ENCODE measurements around the gene FRMD4A. TPM values are rescaled to one million over a fixed set of nuclear protein-coding genes. Genes with fewer than 3 reads are reported as not detected.

Gene FRMD4A
- total and polyA plus RNA-seq, 10 of the 15 experiments (the other 5 are each of a cell fraction or from before 2014, with no cell fraction given), result 17.8 to 75.2 (median 39.1) TPM

DNA sequence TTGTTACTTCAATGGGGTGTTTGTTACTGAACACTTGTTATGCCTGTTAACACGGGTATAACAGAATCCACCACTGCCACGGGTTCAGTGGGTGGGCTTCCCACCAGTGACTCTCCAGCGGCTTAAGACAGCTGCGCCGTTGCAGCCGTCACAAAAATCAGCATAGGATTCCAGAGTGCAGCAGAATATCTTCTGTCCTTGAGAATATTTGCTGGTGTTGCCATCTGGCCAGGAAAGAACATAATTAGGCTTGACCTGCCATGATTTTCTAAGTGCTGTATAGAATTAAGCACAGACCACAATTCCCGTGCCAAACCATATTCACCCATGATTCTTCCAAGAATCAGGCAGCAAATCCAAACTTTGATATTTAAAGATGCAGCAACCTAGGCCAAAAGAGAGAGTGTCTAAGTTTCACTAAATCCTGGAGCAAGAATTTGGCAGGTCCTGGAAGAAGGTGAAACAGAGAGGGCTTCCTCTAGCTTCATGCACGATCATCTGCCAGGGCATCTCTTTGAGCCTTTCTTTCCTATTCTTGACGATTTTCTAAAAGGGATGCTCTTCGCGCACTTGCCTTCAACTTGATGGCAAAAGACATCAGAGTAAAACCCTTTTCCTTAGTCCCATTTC, 95.0 kb downstream of the FRMD4A start (continued):
- TF ChIP-seq, protein P1, sequence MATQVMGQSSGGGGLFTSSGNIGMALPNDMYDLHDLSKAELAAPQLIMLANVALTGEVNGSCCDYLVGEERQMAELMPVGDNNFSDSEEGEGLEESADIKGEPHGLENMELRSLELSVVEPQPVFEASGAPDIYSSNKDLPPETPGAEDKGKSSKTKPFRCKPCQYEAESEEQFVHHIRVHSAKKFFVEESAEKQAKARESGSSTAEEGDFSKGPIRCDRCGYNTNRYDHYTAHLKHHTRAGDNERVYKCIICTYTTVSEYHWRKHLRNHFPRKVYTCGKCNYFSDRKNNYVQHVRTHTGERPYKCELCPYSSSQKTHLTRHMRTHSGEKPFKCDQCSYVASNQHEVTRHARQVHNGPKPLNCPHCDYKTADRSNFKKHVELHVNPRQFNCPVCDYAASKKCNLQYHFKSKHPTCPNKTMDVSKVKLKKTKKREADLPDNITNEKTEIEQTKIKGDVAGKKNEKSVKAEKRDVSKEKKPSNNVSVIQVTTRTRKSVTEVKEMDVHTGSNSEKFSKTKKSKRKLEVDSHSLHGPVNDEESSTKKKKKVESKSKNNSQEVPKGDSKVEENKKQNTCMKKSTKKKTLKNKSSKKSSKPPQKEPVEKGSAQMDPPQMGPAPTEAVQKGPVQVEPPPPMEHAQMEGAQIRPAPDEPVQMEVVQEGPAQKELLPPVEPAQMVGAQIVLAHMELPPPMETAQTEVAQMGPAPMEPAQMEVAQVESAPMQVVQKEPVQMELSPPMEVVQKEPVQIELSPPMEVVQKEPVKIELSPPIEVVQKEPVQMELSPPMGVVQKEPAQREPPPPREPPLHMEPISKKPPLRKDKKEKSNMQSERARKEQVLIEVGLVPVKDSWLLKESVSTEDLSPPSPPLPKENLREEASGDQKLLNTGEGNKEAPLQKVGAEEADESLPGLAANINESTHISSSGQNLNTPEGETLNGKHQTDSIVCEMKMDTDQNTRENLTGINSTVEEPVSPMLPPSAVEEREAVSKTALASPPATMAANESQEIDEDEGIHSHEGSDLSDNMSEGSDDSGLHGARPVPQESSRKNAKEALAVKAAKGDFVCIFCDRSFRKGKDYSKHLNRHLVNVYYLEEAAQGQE (IDR thresholded peaks at IDR 0.05; ENCODE audit: low read depth, low read length), result no peak
- TF ChIP-seq ZNF217 (IDR thresholded peaks at IDR 0.05), result no peak
- no peak for TF ChIP-seq SMAD1 (IDR thresholded peaks at IDR 0.05; ENCODE audit: low read depth, partially characterized antibody)

DNA sequence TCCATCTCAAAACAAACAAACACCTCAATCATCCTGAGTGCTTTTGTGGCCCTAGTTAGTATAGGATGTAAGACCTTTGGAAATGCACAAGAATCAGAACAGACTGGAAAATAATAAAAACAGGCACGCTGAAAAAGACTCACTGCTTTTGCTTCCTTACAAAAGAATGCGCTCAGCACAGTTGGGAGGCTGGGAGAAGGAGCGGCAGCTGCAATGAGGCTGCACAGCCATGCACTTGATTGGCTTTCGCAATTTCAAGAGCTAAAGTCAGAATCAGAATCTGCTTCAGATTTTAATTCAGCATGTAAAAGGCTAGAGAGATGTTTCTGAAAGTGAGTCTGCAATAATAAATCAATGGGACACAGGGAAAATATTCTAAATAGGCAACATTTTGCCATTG, 97.2 kb downstream of the FRMD4A start:
- DNase-seq (ENCODE audit: low read depth, low spot score) (no peak), ATAC-seq (no peak), FAIRE-seq (no peak)
- Histone ChIP-seq H3K4me1 (ENCODE audit: control insufficient read depth, insufficient read depth, low read length) (no peaks in the 10 kb centered on the region), H2AFZ (ENCODE audit: control insufficient read depth, low read depth, low read length) (no peak overlapping the region), H3K4me2 (ENCODE audit: control insufficient read depth, insufficient read depth) (no peak overlapping the region), H3K9ac (ENCODE audit: control insufficient read depth, insufficient read depth, low read length) (no peak overlapping the region), H3K9me3 (replicated peaks; ENCODE audit: control insufficient read depth, insufficient read depth, low read length) (no peaks in the 10 kb centered on the region), H4K20me1 (ENCODE audit: control insufficient read depth, insufficient read depth) (no peaks in the 10 kb centered on the region), H3K36me3 (ENCODE audit: control insufficient read depth in 2 of 2, insufficient read depth in 2 of 2, low read length in 1 of 2) (no peaks in the 10 kb centered on the region), H3K4me3 (no peak overlapping the region), H3K79me2 (ENCODE audit: control insufficient read depth, insufficient read depth, low read length) (no peaks in the 10 kb centered on the region), H3K27me3 (replicated peaks in 1 of 2; ENCODE audit: control insufficient read depth in 2 of 2, insufficient read depth in 2 of 2, low read length in 1 of 2) (no peaks in the 10 kb centered on the region; a peak in 1 of 4 replicates), H3K27ac (ENCODE audit: control insufficient read depth, insufficient read depth) (no peak overlapping the region)
- no TSS peak for BruUV-seq (replicated peaks)
- POLR2A ChIA-PET, result no interaction called here
- SMC1A ChIA-PET (ENCODE audit: uncharacterized antibody, unreplicated experiment), result no interaction called here
- in situ Hi-C loops (cut with MboI) (no loop called here), intact Hi-C loops (cut with micrococcal nuclease; ENCODE audit: unreplicated experiment) (no loop called here)
- 55% methylated on average over 4 of the region's 4 CpGs for WGBS (ENCODE audit: insufficient coverage, insufficient replicate concordance, low lambda C conversion rate, missing lambda C conversion rate)
- CTCF ChIA-PET, result no interaction called here
- RAD21 ChIA-PET (ENCODE audit: unreplicated experiment), result no interaction called here
- no peak for TF ChIP-seq TARDBP (IDR thresholded peaks at IDR 0.05; ENCODE audit: borderline replicate concordance)
- TF ChIP-seq ZNF207 (IDR thresholded peaks at IDR 0.05; ENCODE audit: borderline replicate concordance), result no peak
- TF ChIP-seq, protein P2, sequence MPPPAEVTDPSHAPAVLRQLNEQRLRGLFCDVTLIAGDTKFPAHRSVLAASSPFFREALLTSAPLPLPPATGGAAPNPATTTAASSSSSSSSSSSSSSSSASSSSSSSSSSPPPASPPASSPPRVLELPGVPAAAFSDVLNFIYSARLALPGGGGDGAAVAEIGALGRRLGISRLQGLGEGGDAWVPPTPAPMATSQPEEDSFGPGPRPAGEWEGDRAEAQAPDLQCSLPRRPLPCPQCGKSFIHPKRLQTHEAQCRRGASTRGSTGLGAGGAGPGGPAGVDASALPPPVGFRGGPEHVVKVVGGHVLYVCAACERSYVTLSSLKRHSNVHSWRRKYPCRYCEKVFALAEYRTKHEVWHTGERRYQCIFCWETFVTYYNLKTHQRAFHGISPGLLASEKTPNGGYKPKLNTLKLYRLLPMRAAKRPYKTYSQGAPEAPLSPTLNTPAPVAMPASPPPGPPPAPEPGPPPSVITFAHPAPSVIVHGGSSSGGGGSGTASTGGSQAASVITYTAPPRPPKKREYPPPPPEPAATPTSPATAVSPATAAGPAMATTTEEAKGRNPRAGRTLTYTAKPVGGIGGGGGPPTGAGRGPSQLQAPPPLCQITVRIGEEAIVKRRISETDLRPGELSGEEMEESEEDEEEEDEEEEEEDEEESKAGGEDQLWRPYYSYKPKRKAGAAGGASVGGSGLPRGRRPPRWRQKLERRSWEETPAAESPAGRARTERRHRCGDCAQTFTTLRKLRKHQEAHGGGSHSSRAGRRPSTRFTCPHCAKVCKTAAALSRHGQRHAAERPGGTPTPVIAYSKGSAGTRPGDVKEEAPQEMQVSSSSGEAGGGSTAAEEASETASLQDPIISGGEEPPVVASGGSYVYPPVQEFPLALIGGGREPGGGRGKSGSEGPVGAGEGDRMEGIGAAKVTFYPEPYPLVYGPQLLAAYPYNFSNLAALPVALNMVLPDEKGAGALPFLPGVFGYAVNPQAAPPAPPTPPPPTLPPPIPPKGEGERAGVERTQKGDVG (CRISPR knock-in tag; IDR thresholded peaks at IDR 0.05), result no peak
- TF ChIP-seq SMAD1 (IDR thresholded peaks at IDR 0.05; ENCODE audit: low read depth, partially characterized antibody), result no peak
- no peak for TF ChIP-seq EP300 (IDR thresholded peaks at IDR 0.05; ENCODE audit: borderline replicate concordance in 1 of 2, control insufficient read depth in 1 of 2, low read depth in 2 of 2, low read length in 2 of 2)
- TF ChIP-seq, protein P3, sequence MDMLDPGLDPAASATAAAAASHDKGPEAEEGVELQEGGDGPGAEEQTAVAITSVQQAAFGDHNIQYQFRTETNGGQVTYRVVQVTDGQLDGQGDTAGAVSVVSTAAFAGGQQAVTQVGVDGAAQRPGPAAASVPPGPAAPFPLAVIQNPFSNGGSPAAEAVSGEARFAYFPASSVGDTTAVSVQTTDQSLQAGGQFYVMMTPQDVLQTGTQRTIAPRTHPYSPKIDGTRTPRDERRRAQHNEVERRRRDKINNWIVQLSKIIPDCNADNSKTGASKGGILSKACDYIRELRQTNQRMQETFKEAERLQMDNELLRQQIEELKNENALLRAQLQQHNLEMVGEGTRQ (IDR thresholded peaks at IDR 0.05; ENCODE audit: borderline replicate concordance, low read depth, low read length), result no peak
- TF ChIP-seq, protein P4, sequence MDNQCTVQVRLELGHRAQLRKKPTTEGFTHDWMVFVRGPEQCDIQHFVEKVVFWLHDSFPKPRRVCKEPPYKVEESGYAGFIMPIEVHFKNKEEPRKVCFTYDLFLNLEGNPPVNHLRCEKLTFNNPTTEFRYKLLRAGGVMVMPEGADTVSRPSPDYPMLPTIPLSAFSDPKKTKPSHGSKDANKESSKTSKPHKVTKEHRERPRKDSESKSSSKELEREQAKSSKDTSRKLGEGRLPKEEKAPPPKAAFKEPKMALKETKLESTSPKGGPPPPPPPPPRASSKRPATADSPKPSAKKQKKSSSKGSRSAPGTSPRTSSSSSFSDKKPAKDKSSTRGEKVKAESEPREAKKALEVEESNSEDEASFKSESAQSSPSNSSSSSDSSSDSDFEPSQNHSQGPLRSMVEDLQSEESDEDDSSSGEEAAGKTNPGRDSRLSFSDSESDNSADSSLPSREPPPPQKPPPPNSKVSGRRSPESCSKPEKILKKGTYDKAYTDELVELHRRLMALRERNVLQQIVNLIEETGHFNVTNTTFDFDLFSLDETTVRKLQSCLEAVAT (IDR thresholded peaks at IDR 0.05), result no peak
- no peak for TF ChIP-seq MYC (IDR thresholded peaks at IDR 0.05; ENCODE audit: insufficient read depth, insufficient read length, insufficient replicate concordance, low read length, severe bottlenecking)
- no peak for TF ChIP-seq SREBF1 (IDR thresholded peaks at IDR 0.05; ENCODE audit: low read length)
- no peak for TF ChIP-seq KDM1A (IDR thresholded peaks at IDR 0.05; ENCODE audit: borderline replicate concordance)
- TF ChIP-seq YBX1 (IDR thresholded peaks at IDR 0.05), result no peak

Data from GM12878 (cell line).